Globus pallidus (tissue), 1 donor: Measurements from ENCODE around the gene HPS1.
A peak's percentile ranks its signal among the peaks of the same experiment; 100 is the strongest.

ENCODE experiments used
- DNase-seq: peaks from one replicate; pipeline ENCODE4 v3.0.0-alpha.2; 2015; ENCODE audit warnings: low spot score

The HPS1 gene

DNA sequence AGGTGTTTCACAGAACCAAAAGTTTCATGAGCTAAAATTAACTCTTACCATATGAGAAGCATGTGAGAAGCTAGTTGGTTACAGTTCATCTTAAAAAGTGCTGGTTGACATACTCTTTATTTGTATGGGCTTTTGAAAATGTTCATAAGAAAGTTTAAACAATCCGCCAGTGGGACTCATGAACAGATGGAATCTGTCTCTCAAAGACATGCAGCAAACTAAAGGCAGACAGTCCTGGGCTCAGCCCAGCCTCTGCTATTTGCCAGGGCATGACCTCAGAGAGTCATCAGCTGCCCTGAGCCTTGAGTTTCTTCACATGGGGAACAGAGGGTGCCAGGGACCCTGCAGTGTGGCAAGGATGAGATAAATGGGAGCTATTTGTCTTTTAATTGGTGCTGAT is 35.0 kb downstream of the HPS1 start:
- no peak for DNase-seq

DNA sequence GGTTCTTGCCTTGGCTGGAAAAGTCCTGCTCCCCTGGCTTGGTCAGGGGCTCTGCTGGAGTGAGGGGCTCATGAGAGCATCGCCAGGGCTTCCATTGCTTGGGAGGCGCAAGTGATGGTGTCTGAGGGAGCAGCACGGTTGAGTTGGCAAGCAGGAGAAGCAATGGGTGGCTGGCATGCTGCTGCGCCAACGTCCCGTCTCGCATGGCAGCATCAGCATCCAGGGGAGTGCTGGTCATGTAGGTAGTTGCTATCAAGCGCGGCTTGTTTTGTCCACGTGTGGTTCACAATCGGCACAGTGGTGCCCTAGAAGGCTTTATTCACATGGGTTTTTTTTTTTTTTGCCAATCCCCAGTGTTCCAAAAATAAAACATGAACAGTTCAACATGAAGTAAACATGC is 35.6 kb downstream of the HPS1 start:
- no peak for DNase-seq

DNA sequence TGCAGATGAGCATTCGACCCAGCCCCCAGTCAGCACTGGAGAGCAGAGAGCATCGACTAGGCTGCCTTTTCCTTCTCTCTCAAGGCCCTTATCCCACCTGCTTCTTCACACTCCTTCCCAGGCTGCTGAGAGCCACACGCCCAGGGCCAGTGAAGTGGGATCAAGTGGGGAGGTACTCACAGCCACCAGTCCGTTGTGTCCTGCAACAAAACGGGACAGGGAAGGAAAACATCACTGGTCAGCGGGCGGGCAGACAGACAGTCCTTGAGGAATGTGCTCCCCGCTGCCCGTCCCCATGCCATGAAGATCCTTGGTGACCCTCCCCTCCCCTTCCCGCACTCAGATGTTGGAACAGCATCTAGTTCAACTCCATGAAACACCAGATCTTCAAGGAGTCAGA is 36.0 kb downstream of the HPS1 start:
- DNase-seq, result no peak

DNA sequence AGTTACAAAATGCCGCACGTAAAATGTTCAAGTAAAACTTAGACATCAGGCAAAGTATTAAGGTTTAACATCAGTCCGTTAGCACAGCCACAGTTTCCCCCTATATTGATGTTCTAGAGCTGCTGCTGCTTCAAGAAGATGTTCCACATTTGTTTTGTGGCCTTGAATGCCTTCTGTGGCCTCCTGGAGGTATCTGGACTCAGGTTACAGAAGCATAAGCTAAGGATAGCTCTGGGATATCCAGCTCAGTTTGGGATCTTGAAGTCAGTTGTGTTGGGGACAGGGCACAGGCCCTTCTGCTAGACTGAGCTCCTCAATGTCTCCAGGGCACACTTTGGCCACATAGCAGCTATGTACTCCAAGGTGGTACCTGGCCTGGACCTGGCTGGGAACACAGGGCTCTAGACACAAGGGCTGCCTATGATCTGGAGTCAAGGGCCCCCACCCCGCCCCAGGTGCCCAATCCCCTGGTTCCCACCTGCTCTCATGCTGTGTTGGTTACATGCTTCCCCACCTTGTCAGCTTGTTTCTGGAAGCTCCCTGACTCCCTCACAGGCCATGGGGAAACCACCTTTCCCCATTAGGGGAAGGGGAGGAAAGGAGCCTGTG is 36.5 kb downstream of the HPS1 start:
- no peak for DNase-seq

- no peak for DNase-seq
Measured at GRCh38 chr10:98408799-98409198, 37.9 kb downstream of the HPS1 start.

DNA sequence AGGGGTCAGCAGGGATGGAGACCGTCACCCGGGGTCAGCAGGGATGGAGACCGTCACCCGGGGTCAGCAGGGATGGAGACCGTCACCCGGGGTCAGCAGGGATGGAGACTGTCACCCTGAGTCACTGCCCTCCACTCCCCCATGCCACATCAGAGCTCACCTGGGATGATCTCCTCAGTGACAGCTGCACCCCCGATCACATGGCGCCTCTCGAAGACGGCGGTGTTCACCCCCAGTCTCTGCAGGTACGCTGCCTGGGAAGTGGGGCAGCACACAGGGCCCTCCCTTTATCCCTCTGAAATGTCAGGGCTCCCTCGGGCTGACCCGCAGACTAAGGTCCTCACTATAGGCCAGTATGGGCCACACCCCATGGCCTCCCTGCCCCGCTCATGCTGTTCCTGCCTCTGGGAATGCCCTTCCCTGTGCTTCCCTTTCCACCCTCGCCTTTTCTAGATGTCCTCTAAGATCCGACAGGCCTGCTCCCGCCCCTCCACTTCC is 38.9 kb downstream of the HPS1 start:
- DNase-seq, result no peak

- DNase-seq, result no peak
Measured at GRCh38 chr10:98407017-98407743, 39.6 kb downstream of the HPS1 start.

GRCh38 chr10:98405422-98405821 is 41.3 kb downstream of the HPS1 start:
- peak; percentile 49 for DNase-seq

GRCh38 chr10:98404571-98405359 is 42.0 kb downstream of the HPS1 start:
- DNase-seq, result no peak

GRCh38 chr10:98403812-98404504 is 42.8 kb downstream of the HPS1 start:
- no peak for DNase-seq

DNA sequence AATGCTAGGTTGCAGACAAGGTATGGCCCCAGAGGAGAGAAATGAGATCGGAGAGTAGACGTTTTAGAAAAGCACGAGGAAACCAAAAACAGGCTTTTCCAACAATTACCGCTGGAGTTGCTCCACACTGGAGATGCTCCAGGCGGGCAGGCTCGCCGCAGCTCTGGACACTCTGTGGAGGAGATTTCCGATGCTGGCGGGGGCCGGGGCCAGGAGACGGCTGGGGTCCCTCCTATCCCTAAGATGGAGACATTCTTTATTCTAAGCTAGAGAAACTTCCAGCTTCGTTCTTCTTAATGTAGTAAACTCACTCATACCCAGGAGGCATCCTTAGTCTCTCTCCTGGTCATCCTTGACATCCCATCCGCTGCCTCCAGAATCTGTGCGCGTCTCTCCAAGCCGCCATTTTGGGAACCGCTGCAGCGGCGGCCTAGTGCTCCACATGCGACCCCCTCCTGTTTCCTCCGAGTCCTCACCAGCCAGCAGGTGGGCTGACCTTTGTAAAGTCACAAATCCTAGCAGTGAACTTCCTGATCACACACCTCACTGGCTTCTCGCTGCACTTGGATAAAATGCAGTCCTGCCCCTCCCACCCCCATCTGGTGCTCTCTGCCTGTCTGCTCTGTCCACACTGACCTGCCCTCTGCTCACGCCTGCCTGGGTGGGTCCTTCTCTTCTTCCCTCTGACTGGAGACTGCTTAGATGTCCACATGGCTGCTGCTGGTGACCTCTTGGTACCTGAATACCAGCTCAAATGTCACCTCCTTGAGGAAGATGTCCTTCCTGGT is 43.6 kb downstream of the HPS1 start:
- no peak for DNase-seq

- no peak for DNase-seq
Measured at GRCh38 chr10:98402478-98402877, 44.3 kb downstream of the HPS1 start.

DNA sequence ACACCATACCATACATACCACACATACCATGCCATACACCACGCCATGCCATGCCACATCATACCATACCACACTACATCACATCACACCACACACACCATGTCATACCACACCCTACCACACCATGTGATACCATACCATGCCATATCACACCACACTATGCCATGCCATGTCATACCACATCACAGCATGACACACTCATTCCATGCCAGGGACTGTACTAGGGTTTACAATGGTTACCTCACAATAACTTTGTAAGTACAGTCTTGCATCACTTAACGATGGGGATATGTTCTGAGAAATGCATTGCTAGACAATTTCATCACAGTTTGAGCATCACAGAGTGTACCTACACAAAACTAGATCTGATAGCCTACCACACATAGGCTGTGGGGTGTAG is 46.3 kb downstream of the HPS1 start:
- no peak for DNase-seq

DNA sequence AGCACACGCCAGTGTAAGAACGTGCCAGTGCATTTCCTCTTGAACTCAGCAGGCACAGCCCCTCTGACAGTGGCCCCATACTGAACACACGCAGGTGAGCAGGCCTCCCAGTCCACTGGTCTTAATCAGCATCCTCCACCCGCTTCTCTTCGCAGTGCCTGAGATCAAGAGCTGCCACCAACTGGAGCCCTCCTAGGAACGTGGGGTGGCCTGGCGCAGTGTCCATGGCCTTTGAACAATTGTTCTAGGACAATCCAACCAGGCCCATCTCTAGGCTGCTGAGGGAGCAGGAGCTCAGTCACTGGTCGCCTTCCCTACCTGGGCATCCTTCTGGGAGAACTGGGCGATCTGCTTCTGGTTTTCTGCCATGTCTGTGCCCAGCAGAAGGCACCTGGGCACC is 47.0 kb downstream of the HPS1 start:
- no peak for DNase-seq

GRCh38 chr10:98397089-98397600 is 49.6 kb downstream of the HPS1 start:
- DNase-seq, result no peak

DNA sequence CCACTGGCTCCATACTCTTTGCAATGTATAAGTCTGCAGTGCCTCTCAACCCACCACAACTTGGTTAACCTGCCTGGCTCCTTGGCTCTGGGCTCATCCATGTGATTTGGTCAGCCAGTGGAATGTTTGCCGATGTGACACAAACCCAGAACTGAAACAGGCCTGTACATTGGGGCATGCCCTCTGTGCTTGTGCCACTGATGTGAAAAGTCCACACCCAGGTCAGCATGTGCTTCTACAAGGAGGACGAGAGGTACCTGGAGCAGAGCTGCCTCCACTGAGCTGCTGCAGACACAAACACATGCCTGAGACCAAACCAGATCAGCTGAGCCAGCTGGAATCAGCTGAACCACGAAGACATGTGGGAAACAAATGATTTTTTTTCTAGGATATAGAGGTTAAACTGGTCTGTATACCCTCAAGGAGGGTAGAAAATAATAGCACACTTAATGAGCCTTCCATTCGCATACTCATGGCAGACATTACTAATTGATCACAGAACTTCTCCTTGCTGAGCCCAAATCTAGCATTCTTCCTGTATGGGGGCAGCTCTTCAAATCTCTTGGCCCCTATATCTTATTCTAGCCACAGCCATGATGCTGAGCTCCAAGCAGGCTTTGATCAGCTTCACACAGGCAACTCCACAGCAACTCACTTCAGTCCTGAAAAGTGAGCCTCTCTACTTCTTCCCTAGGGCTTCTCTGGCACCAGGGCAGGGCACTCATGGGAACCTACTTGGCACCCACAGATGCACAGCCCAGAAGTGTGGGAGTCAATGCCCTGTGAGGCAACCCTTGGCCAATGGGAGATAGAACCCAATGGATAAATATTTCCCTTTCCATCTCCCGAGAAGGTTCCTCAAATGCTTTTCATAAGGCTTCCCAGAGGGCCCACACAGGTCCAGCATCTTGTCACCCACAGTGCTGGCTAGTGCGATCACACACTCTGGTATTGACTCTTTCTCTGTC is 50.4 kb downstream of the HPS1 start:
- DNase-seq, result no peak

DNA sequence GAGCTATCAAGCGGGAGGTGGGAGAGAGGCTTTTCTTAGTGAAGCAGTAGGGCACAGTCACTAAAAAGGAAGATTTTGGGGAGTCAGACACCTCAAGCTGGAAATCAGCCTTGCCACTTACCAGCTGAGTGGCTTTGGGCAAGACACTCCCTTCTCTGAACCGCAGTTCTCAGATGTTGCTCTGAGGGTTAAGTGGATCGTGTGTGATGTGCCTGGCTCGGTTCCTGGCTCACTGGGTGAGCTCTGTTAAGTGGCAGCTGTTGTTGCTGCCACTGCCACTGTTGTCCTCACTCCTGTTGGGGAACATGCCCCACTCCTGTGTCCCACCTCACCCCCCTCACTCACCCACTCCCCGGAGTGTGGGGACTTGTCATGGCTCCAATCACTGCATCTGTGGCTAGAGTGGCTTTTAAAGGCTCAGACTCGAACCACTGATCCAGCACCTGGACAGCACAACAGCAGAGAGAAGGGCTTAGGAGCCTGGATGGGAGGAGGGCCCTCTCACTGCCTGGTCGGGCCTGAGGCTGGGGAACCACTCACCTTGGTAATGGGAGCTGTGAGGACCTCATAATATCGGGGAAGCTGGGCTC is 51.8 kb downstream of the HPS1 start:
- DNase-seq, result no peak

GRCh38 chr10:98391578-98391991 is 55.1 kb downstream of the HPS1 start:
- DNase-seq, result no peak

- DNase-seq, result no peak
Measured at GRCh38 chr10:98391065-98391464, 55.7 kb downstream of the HPS1 start.

- no peak for DNase-seq
Measured at GRCh38 chr10:98390406-98390805, 56.3 kb downstream of the HPS1 start.
